HepG2 (cell line): Measurements from ENCODE around the gene HNRNPM. TPM values are rescaled to one million over a fixed set of nuclear protein-coding genes. Genes with fewer than 3 reads are reported as not detected.

Source experiments
- ATAD3A ChIP-seq: sonication (generic); formaldehyde crosslinking; IDR thresholded peaks from 2 replicates; pipeline ENCODE4 v1.4.0; 2020; ENCODE audit warnings: missing genetic modification reagents
- ATF7-NPFF ChIP-seq: sonication (generic); formaldehyde crosslinking; IDR thresholded peaks from 2 replicates; pipeline ENCODE4 v1.8.1; 2023; ENCODE audit warnings: mild to moderate bottlenecking, low read depth, missing genetic modification reagents, moderate library complexity
- EEA1 ChIP-seq: sonication (generic); formaldehyde crosslinking; IDR thresholded peaks from 2 replicates; pipeline ENCODE4 v1.5.1; 2020; ENCODE audit warnings: mild to moderate bottlenecking, missing genetic modification reagents, borderline replicate concordance
- MIER3 ChIP-seq: IDR thresholded peaks from 2 replicates; pipeline ENCODE4 v1.6.1; 2016; ENCODE audit warnings: missing compliant biosample characterization, borderline replicate concordance
- TCF12 ChIP-seq, 2 experiments: fragments of 450-650 bp in 1 of 2; sonication (generic) in 1 of 2; formaldehyde crosslinking in 1 of 2; IDR thresholded peaks; 2 replicates each; pipeline versions ENCODE4 v1.6.1 to v1.8.0; 2017 to 2022; ENCODE audit warnings: antibody characterized with exemption in 1 of 2, mild to moderate bottlenecking in 1 of 2, missing genetic modification reagents in 1 of 2, moderate library complexity in 1 of 2
- ZKSCAN8 ChIP-seq: IDR thresholded peaks from 2 replicates; pipeline ENCODE4 v1.6.1; 2016; ENCODE audit warnings: borderline replicate concordance, missing genetic modification reagents, missing compliant biosample characterization
- ZNF326 ChIP-seq: sonication (generic); formaldehyde crosslinking; IDR thresholded peaks from 2 replicates; pipeline ENCODE4 v1.4.0; 2020; ENCODE audit warnings: missing genetic modification reagents, borderline replicate concordance
- polyA plus RNA-seq, 8 experiments: library from polyadenylated mRNA; depleted of rRNA in 3 of 8; stranded (reverse) in 7 of 8; unstranded in 1 of 8; fragments of >200 nt; fragmentation: Illumina TruSeq in 4 of 8; extraction: Trizol in 4 of 8; gene quantifications; 2 replicates each; pipeline versions ENCODE4 v1.2.1 to v1.2.3, GENCODE V29; 2011 to 2016; ENCODE audit warnings: low read depth in 4 of 8, missing spikeins in 1 of 8, mixed read lengths in 1 of 8; ENCODE audit not compliant: insufficient read depth in 1 of 8
- total RNA-seq, 5 experiments: library from RNA; depleted of rRNA; stranded (reverse); fragments of >200 nt; fragmentation: Illumina TruSeq; extraction: Trizol; gene quantifications; 2 replicates each; pipeline ENCODE4 v1.2.3, GENCODE V29; 2016; ENCODE audit warnings: low read depth in 1 of 5
- TF ChIP-seq, protein P1 (sequence below): sonication (generic); formaldehyde crosslinking; conservative IDR thresholded peaks from 2 replicates; pipeline ENCODE4 v1.8.0; 2022; ENCODE audit warnings: mild to moderate bottlenecking, moderate library complexity, missing genetic modification reagents
- TF ChIP-seq, protein P2 (sequence below): sonication (generic); formaldehyde crosslinking; IDR thresholded peaks from 2 replicates; pipeline ENCODE4 v1.5.0; 2020; ENCODE audit warnings: mild to moderate bottlenecking, missing genetic modification reagents, borderline replicate concordance

Gene HNRNPM
- total and polyA plus RNA-seq, 2 of the 13 experiments (the other 11 are each of a cell fraction or from before 2014, with no cell fraction given) = 56.7 to 102 TPM

DNA sequence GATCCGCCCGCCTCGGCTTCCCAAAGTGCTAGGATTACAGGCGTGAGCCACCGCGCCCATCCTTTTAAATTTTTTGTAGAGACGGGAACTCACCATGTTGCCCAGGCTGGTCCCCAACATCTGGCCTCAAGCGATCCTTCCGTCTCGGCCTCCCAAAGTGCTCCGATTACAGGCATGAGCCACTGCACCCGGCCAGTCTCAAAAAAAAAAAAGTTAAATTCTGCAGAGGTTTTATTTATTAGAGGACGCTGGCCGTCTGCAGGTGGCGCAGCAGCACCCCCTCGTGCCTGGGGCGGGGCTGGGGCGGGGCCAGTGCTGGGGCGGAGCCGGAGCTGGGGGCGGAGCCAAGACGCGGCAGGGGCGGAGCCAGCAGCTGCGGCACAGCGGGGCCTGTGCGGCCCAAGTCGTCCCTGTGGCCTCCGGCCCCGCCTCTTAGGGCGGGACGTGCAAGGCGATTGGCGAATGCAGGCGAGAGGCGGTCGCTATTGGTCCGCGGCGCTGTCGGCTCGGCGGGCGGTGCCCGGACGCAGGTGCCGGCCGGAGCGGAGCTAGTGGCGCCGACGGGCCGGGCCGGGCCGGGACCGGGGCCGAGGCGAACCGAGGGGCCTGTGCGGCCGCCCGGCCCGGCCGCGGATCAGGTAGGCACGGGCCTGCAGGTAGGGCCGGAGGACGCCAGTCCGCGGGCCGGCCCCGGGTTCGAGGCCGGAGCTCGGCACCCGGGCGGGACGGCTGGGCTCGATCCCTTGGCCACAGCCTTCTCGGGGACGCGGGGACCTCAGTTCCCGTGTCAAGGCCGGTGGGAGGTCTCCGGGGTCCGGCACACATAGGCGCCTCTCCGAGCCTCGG lies 31.8 kb upstream of the HNRNPM start, which contains the start of gene MARCHF2 (continued):
- TF ChIP-seq ATF7-NPFF (CRISPR knock-in tag) = no peak
- TF ChIP-seq, protein P1, sequence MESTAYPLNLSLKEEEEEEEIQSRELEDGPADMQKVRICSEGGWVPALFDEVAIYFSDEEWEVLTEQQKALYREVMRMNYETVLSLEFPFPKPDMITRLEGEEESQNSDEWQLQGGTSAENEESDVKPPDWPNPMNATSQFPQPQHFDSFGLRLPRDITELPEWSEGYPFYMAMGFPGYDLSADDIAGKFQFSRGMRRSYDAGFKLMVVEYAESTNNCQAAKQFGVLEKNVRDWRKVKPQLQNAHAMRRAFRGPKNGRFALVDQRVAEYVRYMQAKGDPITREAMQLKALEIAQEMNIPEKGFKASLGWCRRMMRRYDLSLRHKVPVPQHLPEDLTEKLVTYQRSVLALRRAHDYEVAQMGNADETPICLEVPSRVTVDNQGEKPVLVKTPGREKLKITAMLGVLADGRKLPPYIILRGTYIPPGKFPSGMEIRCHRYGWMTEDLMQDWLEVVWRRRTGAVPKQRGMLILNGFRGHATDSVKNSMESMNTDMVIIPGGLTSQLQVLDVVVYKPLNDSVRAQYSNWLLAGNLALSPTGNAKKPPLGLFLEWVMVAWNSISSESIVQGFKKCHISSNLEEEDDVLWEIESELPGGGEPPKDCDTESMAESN (CRISPR knock-in tag) = no peak
- TF ChIP-seq TCF12 (IDR thresholded peaks at IDR 0.05) = no peak
- TF ChIP-seq TCF12 (CRISPR knock-in tag; IDR thresholded peaks at IDR 0.05) = no peak
- TF ChIP-seq ATAD3A (CRISPR knock-in tag) = no peak
- TF ChIP-seq ZKSCAN8 = no peak
- no peak for TF ChIP-seq EEA1 (CRISPR knock-in tag)
- TF ChIP-seq MIER3 (CRISPR knock-in tag) = no peak
- TF ChIP-seq, protein P2, sequence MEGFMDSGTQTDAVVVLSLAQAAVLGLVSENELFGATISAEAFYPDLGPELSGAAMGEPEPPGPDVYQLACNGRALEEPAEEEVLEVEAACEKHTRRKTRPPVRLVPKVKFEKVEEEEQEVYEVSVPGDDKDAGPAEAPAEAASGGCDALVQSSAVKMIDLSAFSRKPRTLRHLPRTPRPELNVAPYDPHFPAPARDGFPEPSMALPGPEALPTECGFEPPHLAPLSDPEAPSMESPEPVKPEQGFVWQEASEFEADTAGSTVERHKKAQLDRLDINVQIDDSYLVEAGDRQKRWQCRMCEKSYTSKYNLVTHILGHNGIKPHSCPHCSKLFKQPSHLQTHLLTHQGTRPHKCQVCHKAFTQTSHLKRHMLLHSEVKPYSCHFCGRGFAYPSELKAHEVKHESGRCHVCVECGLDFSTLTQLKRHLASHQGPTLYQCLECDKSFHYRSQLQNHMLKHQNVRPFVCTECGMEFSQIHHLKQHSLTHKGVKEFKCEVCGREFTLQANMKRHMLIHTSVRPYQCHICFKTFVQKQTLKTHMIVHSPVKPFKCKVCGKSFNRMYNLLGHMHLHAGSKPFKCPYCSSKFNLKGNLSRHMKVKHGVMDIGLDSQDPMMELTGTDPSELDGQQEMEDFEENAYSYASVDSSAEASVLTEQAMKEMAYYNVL (CRISPR knock-in tag) = no peak
- no peak for TF ChIP-seq ZNF326
